ENCODE data around the gene CBR3. TPM values are rescaled to one million over a fixed set of nuclear protein-coding genes. Genes with fewer than 3 reads are reported as not detected.

Gene CBR3
- polyA plus RNA-seq, 1 of the 3 experiments (the other 2 are of a cell fraction) = 6.7 TPM

DNA sequence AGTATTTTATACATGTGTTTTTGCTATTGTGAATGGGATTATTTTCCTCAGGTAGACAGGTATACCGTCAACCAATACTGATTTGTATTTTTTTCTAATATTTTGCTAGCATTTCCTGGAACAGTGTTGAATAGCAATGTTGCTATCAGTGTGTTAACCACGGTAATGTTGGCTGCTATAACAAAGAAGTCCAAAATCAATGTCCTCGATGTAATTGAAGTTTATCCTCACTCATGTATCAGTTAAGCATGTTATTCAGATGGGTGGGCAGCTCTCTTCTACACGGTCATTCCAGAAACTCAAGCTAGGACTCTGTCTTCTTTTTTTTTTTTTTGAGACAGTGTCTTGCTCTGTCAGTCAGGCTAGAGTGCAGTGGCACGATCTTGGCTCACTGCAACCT is 46.1 kb downstream of the CBR3 start:
- no peaks in the 10 kb centered on the region for H4K20me1 ChIP-seq (ENCODE audit: insufficient read depth)
- no peak overlapping the region for H2AFZ ChIP-seq (ENCODE audit: low read depth)
- H3K4me3 ChIP-seq (ENCODE audit: low read depth in 2 of 2, low read length in 1 of 2) = no peak overlapping the region
- TF ChIP-seq YY1 (IDR thresholded peaks at IDR 0.05; ENCODE audit: low read depth) (no peak), NFIC (IDR thresholded peaks at IDR 0.05; ENCODE audit: borderline replicate concordance) (no peak), TAF1 (IDR thresholded peaks at IDR 0.05; ENCODE audit: borderline replicate concordance, low read depth, low read length) (no peak), ZBTB33 (IDR thresholded peaks at IDR 0.05; ENCODE audit: borderline replicate concordance, low read depth) (no peak)
- no peaks in the 10 kb centered on the region for H3K36me3 ChIP-seq (replicated peaks in 1 of 2; ENCODE audit: control insufficient read depth in 1 of 2, insufficient read depth in 2 of 2, low read length in 1 of 2)
- no peaks in the 10 kb centered on the region for H3K9me2 ChIP-seq
- H3K9ac ChIP-seq = no peak overlapping the region
- POLR2A ChIA-PET = no interaction called here
- H3K27me3 ChIP-seq (ENCODE audit: insufficient read depth) = no peaks in the 10 kb centered on the region
- 85% methylated on average over 5 of the region's 5 CpGs for WGBS (ENCODE audit: low lambda C conversion rate)
- no peak overlapping the region for H3K4me2 ChIP-seq
- H3K79me2 ChIP-seq (ENCODE audit: insufficient read depth) = no peaks in the 10 kb centered on the region
- no peaks in the 10 kb centered on the region for H3K9me3 ChIP-seq
- DNase-seq = no peak
- CTCF ChIA-PET = no interaction called here
- H3K4me1 ChIP-seq (ENCODE audit: control insufficient read depth in 1 of 2, insufficient read depth in 2 of 2, low read depth in 1 of 2, low read length in 1 of 2) = no peaks in the 10 kb centered on the region; a peak in 1 of 4 replicates
- H3F3A ChIP-seq (replicated peaks; ENCODE audit: insufficient read depth) = no peaks in the 10 kb centered on the region
- no peak overlapping the region for H3K27ac ChIP-seq (ENCODE audit: low read depth in 2 of 2, low read length in 1 of 2)

- no peak overlapping the region for H2AFZ ChIP-seq (ENCODE audit: low read depth)
- DNase-seq = no peak
- no peaks in the 10 kb centered on the region for H3F3A ChIP-seq (replicated peaks; ENCODE audit: insufficient read depth)
- 89% methylated on average over 9 of the region's 11 CpGs for WGBS (ENCODE audit: low lambda C conversion rate)
- H3K4me1 ChIP-seq (ENCODE audit: control insufficient read depth in 1 of 2, insufficient read depth in 2 of 2, low read depth in 1 of 2, low read length in 1 of 2) = no peaks in the 10 kb centered on the region; a peak in 1 of 4 replicates
- no peak overlapping the region for H3K4me3 ChIP-seq (ENCODE audit: low read depth in 2 of 2, low read length in 1 of 2)
- no peaks in the 10 kb centered on the region for H3K27me3 ChIP-seq (ENCODE audit: insufficient read depth)
- CTCF ChIA-PET = no interaction called here
- no peaks in the 10 kb centered on the region for H3K9me2 ChIP-seq
- no peaks in the 10 kb centered on the region for H3K79me2 ChIP-seq (ENCODE audit: insufficient read depth)
- POLR2A ChIA-PET = no interaction called here
- H3K9ac ChIP-seq = no peak overlapping the region
- no peak overlapping the region for H3K27ac ChIP-seq (ENCODE audit: low read depth in 2 of 2, low read length in 1 of 2)
- H3K36me3 ChIP-seq (replicated peaks in 1 of 2; ENCODE audit: control insufficient read depth in 1 of 2, insufficient read depth in 2 of 2, low read length in 1 of 2) = no peaks in the 10 kb centered on the region
- H3K9me3 ChIP-seq = no peaks in the 10 kb centered on the region
- H4K20me1 ChIP-seq (ENCODE audit: insufficient read depth) = no peaks in the 10 kb centered on the region
- H3K4me2 ChIP-seq = no peak overlapping the region
- no peak for TF ChIP-seq NFIC (IDR thresholded peaks at IDR 0.05; ENCODE audit: borderline replicate concordance)
- no peak for TF ChIP-seq USF1 (IDR thresholded peaks at IDR 0.05; ENCODE audit: borderline replicate concordance, low read depth)
- no peak for TF ChIP-seq ZBTB33 (IDR thresholded peaks at IDR 0.05; ENCODE audit: borderline replicate concordance, low read depth)
- TF ChIP-seq, protein P1, sequence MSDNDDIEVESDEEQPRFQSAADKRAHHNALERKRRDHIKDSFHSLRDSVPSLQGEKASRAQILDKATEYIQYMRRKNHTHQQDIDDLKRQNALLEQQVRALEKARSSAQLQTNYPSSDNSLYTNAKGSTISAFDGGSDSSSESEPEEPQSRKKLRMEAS (IDR thresholded peaks at IDR 0.05; ENCODE audit: low read depth) = no peak
- TF ChIP-seq FOSL2 (IDR thresholded peaks at IDR 0.05; ENCODE audit: borderline replicate concordance, low read depth) = no peak
- TF ChIP-seq TEAD4 (IDR thresholded peaks at IDR 0.05; ENCODE audit: borderline replicate concordance, insufficient read depth) = no peak
- no peak for TF ChIP-seq SIN3A (IDR thresholded peaks at IDR 0.05; ENCODE audit: borderline replicate concordance, low read depth, low read length)
- TF ChIP-seq NRF1 (IDR thresholded peaks at IDR 0.05; ENCODE audit: low read depth, low read length) = no peak
- TF ChIP-seq, protein P2, sequence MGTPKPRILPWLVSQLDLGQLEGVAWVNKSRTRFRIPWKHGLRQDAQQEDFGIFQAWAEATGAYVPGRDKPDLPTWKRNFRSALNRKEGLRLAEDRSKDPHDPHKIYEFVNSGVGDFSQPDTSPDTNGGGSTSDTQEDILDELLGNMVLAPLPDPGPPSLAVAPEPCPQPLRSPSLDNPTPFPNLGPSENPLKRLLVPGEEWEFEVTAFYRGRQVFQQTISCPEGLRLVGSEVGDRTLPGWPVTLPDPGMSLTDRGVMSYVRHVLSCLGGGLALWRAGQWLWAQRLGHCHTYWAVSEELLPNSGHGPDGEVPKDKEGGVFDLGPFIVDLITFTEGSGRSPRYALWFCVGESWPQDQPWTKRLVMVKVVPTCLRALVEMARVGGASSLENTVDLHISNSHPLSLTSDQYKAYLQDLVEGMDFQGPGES (IDR thresholded peaks at IDR 0.05; ENCODE audit: low read depth, low read length) = no peak
- no peak for TF ChIP-seq PBX3 (IDR thresholded peaks at IDR 0.05)
- TF ChIP-seq, protein P3, sequence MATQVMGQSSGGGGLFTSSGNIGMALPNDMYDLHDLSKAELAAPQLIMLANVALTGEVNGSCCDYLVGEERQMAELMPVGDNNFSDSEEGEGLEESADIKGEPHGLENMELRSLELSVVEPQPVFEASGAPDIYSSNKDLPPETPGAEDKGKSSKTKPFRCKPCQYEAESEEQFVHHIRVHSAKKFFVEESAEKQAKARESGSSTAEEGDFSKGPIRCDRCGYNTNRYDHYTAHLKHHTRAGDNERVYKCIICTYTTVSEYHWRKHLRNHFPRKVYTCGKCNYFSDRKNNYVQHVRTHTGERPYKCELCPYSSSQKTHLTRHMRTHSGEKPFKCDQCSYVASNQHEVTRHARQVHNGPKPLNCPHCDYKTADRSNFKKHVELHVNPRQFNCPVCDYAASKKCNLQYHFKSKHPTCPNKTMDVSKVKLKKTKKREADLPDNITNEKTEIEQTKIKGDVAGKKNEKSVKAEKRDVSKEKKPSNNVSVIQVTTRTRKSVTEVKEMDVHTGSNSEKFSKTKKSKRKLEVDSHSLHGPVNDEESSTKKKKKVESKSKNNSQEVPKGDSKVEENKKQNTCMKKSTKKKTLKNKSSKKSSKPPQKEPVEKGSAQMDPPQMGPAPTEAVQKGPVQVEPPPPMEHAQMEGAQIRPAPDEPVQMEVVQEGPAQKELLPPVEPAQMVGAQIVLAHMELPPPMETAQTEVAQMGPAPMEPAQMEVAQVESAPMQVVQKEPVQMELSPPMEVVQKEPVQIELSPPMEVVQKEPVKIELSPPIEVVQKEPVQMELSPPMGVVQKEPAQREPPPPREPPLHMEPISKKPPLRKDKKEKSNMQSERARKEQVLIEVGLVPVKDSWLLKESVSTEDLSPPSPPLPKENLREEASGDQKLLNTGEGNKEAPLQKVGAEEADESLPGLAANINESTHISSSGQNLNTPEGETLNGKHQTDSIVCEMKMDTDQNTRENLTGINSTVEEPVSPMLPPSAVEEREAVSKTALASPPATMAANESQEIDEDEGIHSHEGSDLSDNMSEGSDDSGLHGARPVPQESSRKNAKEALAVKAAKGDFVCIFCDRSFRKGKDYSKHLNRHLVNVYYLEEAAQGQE (IDR thresholded peaks at IDR 0.05; ENCODE audit: low read depth, low read length) = no peak
- TF ChIP-seq GATA2 (CRISPR knock-in tag; IDR thresholded peaks at IDR 0.05) = no peak
Observed at GRCh38 chr21:36183144-36183795, 48.4 kb downstream of the CBR3 start.

Measured in SK-N-SH (cell line).